Activated naive CD4-positive, alpha-beta T cell treated with Interleukin-2 at 50 U/mL for 16 hours (primary cell): Measurements from ENCODE around the gene GRK5.
"Not testable (repeated sequence)": the region's sequence is repeated elsewhere in the genome, so short reads cannot be mapped to it uniquely, and the experiment has no call there.

Experiments used
- DNase-seq: peaks from one replicate; pipeline ENCODE4 v3.0.0-alpha.2; 2020

GRK5 gene

GRCh38 chr10:119448628-119449584 lies 241.5 kb downstream of the GRK5 start:
- DNase-seq, result no peak

- no peak for DNase-seq
These were observed 242.5 kb downstream of the GRK5 start for GRCh38 chr10:119449760-119450461.

GRCh38 chr10:119450606-119451299 lies 243.4 kb downstream of the GRK5 start:
- no peak for DNase-seq

GRCh38 chr10:119451300-119451896 lies 244.0 kb downstream of the GRK5 start:
- DNase-seq, result no peak

GRCh38 chr10:119452396-119452795 lies 245.0 kb downstream of the GRK5 start:
- no peak for DNase-seq

GRCh38 chr10:119453313-119453712 lies 245.9 kb downstream of the GRK5 start:
- no peak for DNase-seq

- no peak for DNase-seq
These were observed 246.9 kb downstream of the GRK5 start for GRCh38 chr10:119454316-119454715.

GRCh38 chr10:119454990-119455389 lies 247.6 kb downstream of the GRK5 start:
- DNase-seq, result no peak

GRCh38 chr10:119455609-119456434 lies 248.5 kb downstream of the GRK5 start:
- no peak for DNase-seq

GRCh38 chr10:119456435-119456810 lies 249.1 kb downstream of the GRK5 start:
- no peak for DNase-seq

- DNase-seq, result no peak
These were observed 250.8 kb downstream of the GRK5 start for GRCh38 chr10:119457966-119458766.

GRCh38 chr10:119459681-119460340 lies 252.4 kb downstream of the GRK5 start:
- no peak for DNase-seq

GRCh38 chr10:119460369-119461195 lies 253.2 kb downstream of the GRK5 start:
- no peak for DNase-seq

GRCh38 chr10:119461380-119461779 lies 254.0 kb downstream of the GRK5 start:
- no peak for DNase-seq

- DNase-seq, result no peak
These were observed 254.6 kb downstream of the GRK5 start for GRCh38 chr10:119461923-119462322.

- DNase-seq, result no peak
These were observed 255.4 kb downstream of the GRK5 start for GRCh38 chr10:119462773-119463172.

- DNase-seq, result not testable (repeated sequence)
These were observed 255.8 kb downstream of the GRK5 start for GRCh38 chr10:119463195-119463594.

GRCh38 chr10:119465085-119465484 lies 257.7 kb downstream of the GRK5 start:
- DNase-seq, result no peak

- no peak for DNase-seq
These were observed 258.7 kb downstream of the GRK5 start for GRCh38 chr10:119466076-119466475.

- DNase-seq, result peak; percentile 53
These were observed 259.3 kb downstream of the GRK5 start for GRCh38 chr10:119466655-119467054.
